NCI-H748 (cell line): ENCODE results near the gene SPAG5.

Experiments
- DNase-seq: peaks from one replicate; lab custom pipeline; 2025; ENCODE audit not compliant: unreplicated experiment; lab: John Stamatoyannopoulos, UW

SPAG5 gene

GRCh38 chr17:28573966-28574480 lies 24.8 kb downstream of the SPAG5 start:
- DNase-seq = no peak

GRCh38 chr17:28573521-28573920 lies 25.3 kb downstream of the SPAG5 start:
- no peak for DNase-seq

- DNase-seq = no peak
Measured at GRCh38 chr17:28573040-28573380, 25.8 kb downstream of the SPAG5 start.

GRCh38 chr17:28572259-28573039 lies 26.4 kb downstream of the SPAG5 start:
- DNase-seq = peak; percentile 15

GRCh38 chr17:28571361-28572122 lies 27.3 kb downstream of the SPAG5 start, which contains the start of gene PIGS:
TSS of gene PIGS (minus strand) at chr17:28571524. CDS start at chr17:28571496, 28 bp downstream.
- peak; percentile 97 for DNase-seq

- peak; percentile 85 for DNase-seq
Measured at GRCh38 chr17:28570716-28571360, 28.0 kb downstream of the SPAG5 start.

- no peak for DNase-seq
Measured at GRCh38 chr17:28569446-28569845, 29.4 kb downstream of the SPAG5 start.

- no peak for DNase-seq
Measured at GRCh38 chr17:28567604-28568003, 31.2 kb downstream of the SPAG5 start.

- no peak for DNase-seq
Measured at GRCh38 chr17:28563475-28563874, 35.4 kb downstream of the SPAG5 start.

GRCh38 chr17:28555022-28555421 lies 43.8 kb downstream of the SPAG5 start:
- DNase-seq = no peak

- no peak for DNase-seq
Measured at GRCh38 chr17:28554565-28554964, 44.3 kb downstream of the SPAG5 start.

GRCh38 chr17:28553000-28553505 lies 45.8 kb downstream of the SPAG5 start:
- no peak for DNase-seq

GRCh38 chr17:28552176-28552999 lies 46.4 kb downstream of the SPAG5 start, which contains the start of gene UNC119:
TSS of gene UNC119 (minus strand) at chr17:28552624. CDS start at chr17:28552557, 67 bp downstream.
- DNase-seq = peak; percentile 86

- DNase-seq = peak; percentile 59
Measured at GRCh38 chr17:28551421-28552175, 47.2 kb downstream of the SPAG5 start.

- no peak for DNase-seq
Measured at GRCh38 chr17:28550858-28551257, 48.0 kb downstream of the SPAG5 start.

GRCh38 chr17:28549236-28550132 lies 49.3 kb downstream of the SPAG5 start:
- no peak for DNase-seq

GRCh38 chr17:28548417-28549130 lies 50.3 kb downstream of the SPAG5 start:
- no peak for DNase-seq
